ENCODE measurements around the gene ACSS2.
A peak's percentile ranks its signal among the peaks of the same experiment; 100 is the strongest.

DNA sequence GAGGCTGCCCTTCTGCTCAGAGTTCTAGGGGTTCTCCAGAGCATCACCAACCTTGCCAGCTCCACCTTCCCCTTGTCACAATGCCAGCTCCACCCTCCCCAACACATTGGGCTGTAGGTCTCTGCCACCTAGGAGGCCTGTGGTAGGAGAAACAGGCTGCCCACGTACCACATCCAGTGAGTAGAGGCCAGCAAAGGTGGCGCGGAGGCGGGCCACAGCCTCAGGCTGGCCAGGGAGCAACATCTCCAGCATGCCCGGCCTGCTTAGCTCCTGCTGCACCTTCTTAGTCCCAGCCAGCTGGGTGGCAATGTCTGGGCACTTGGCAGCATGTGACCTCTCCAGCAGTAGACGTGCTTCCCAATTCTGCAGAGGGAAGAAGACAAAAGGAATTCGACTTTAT lies 55.4 kb downstream of the ACSS2 start:
- TF ChIP-seq CTCF (IDR thresholded peaks at IDR 0.05 in 8 of 11, conservative IDR thresholded peaks at IDR 0.05 in 3 of 11) (no peak), POLR2AphosphoS5 (IDR thresholded peaks at IDR 0.05) (peak in 1 of 3 donors; percentile 24), POLR2A (IDR thresholded peaks at IDR 0.05) (no peak)

Data from spleen (tissue), 7 donors.